IPS DF 4.7 (cell line): ENCODE results near the gene WFDC2.

Experiments
- DNase-seq: peaks from one replicate; pipeline ENCODE4 v3.0.0-alpha.2; 2013; ENCODE audit warnings: low spot score; ENCODE audit errors: extremely low read depth

WFDC2 gene

GRCh38 chr20:45469336-45470261 lies at the start of gene WFDC2:
TSS of gene WFDC2 (plus strand) at chr20:45469753. CDS start at chr20:45469782, 29 bp downstream.
- DNase-seq: no peak

- DNase-seq: no peak
Measured at GRCh38 chr20:45420125-45420524, 49.4 kb upstream of the WFDC2 start.

GRCh38 chr20:45423700-45424099 lies 45.9 kb upstream of the WFDC2 start:
- DNase-seq: no peak

GRCh38 chr20:45425561-45425960 lies 44.0 kb upstream of the WFDC2 start:
- no peak for DNase-seq

- DNase-seq: no peak
Measured at GRCh38 chr20:45426320-45427016, 43.1 kb upstream of the WFDC2 start.

GRCh38 chr20:45427236-45428149 lies 42.1 kb upstream of the WFDC2 start:
- DNase-seq: no peak

GRCh38 chr20:45429618-45430017 lies 39.9 kb upstream of the WFDC2 start:
- DNase-seq: no peak

GRCh38 chr20:45432294-45432693 lies 37.3 kb upstream of the WFDC2 start:
- DNase-seq: no peak

GRCh38 chr20:45433316-45433715 lies 36.2 kb upstream of the WFDC2 start:
- DNase-seq: no peak

GRCh38 chr20:45433976-45434375 lies 35.6 kb upstream of the WFDC2 start:
- DNase-seq: no peak

- peak; percentile 14 for DNase-seq
Measured at GRCh38 chr20:45436732-45437485, 32.6 kb upstream of the WFDC2 start.

- no peak for DNase-seq
Measured at GRCh38 chr20:45440424-45440823, 29.1 kb upstream of the WFDC2 start.

- no peak for DNase-seq
Measured at GRCh38 chr20:45440891-45441685, 28.5 kb upstream of the WFDC2 start.

GRCh38 chr20:45441746-45442145 lies 27.8 kb upstream of the WFDC2 start:
- no peak for DNase-seq

- DNase-seq: no peak
Measured at GRCh38 chr20:45444050-45444449, 25.5 kb upstream of the WFDC2 start.

GRCh38 chr20:45445805-45446562 lies 23.6 kb upstream of the WFDC2 start:
- DNase-seq: no peak

GRCh38 chr20:45448270-45448669 lies 21.3 kb upstream of the WFDC2 start:
- no peak for DNase-seq

GRCh38 chr20:45449528-45449927 lies 20.0 kb upstream of the WFDC2 start:
- DNase-seq: no peak
